Epithelial cell of proximal tubule (primary cell): ENCODE results near the gene ARL5C. TPM values are rescaled to one million over a fixed set of nuclear protein-coding genes. Genes with fewer than 3 reads are reported as not detected.
A peak's percentile ranks its signal among the peaks of the same experiment; 100 is the strongest.

Experiments
- DNase-seq: peaks from one replicate; pipeline ENCODE4 v3.0.0-alpha.2; 2011; ENCODE audit warnings: low read depth
- H3K4me3 ChIP-seq: 2 replicates; pipeline ENCODE4 v1.5.1; 2011; ENCODE audit warnings: low read depth, mild to moderate bottlenecking, low read length
- CTCF ChIP-seq: conservative IDR thresholded peaks from 2 replicates; pipeline ENCODE4 v1.5.1; 2012; ENCODE audit warnings: low read depth, mild to moderate bottlenecking, low read length
- total RNA-seq: library from RNA; depleted of rRNA; stranded (reverse); fragments of >200 nt; gene quantifications from 2 replicates; pipeline ENCODE4 v1.2.3, GENCODE V29; 2015

The ARL5C gene
- total RNA-seq, 1 donor from 2014 or later: not detected

- no peak for TF ChIP-seq CTCF
- no peak overlapping the region for H3K4me3 ChIP-seq
- no peak for DNase-seq
Measured at GRCh38 chr17:39183720-39184119, 17.8 kb upstream of the ARL5C start.

- TF ChIP-seq CTCF: no peak
- no peak for DNase-seq
- no peak overlapping the region for H3K4me3 ChIP-seq
Measured at GRCh38 chr17:39183045-39183444, 17.1 kb upstream of the ARL5C start.

GRCh38 chr17:39181303-39181702 lies 15.3 kb upstream of the ARL5C start:
- H3K4me3 ChIP-seq: no peak overlapping the region
- TF ChIP-seq CTCF: no peak
- no peak for DNase-seq

- TF ChIP-seq CTCF: no peak
- no peak overlapping the region for H3K4me3 ChIP-seq
- no peak for DNase-seq
Measured at GRCh38 chr17:39178536-39178935, 12.6 kb upstream of the ARL5C start.

GRCh38 chr17:39177256-39177655 lies 11.3 kb upstream of the ARL5C start:
- DNase-seq: no peak
- H3K4me3 ChIP-seq: no peak overlapping the region
- TF ChIP-seq CTCF: no peak

- no peak overlapping the region for H3K4me3 ChIP-seq
- TF ChIP-seq CTCF: no peak
- no peak for DNase-seq
Measured at GRCh38 chr17:39175695-39176093, 9.7 kb upstream of the ARL5C start.

GRCh38 chr17:39174920-39175694 lies 9.1 kb upstream of the ARL5C start:
- no peak for DNase-seq

More at GRCh38 chr17:39174920-39175694, 9.1 kb upstream of the ARL5C start:
- no peak overlapping the region for H3K4me3 ChIP-seq
- peak; percentile 81 for TF ChIP-seq CTCF
